ENCODE data around the gene MRPL2. TPM values are rescaled to one million over a fixed set of nuclear protein-coding genes. Genes with fewer than 3 reads are reported as not detected.
A peak's percentile ranks its signal among the peaks of the same experiment; 100 is the strongest.

MRPL2 gene
- total RNA-seq, 2 experiments from 2014 or later, result 108 TPM

GRCh38 chr6:43093436-43094289, 34.4 kb upstream of the MRPL2 start:
- intact Hi-C loops (cut with micrococcal nuclease), result no loop called here
- peak; percentile 27 for ATAC-seq
- H3K27ac Mint-ChIP-seq, result no peak overlapping the region
- ChIA-PET CTCF (interaction anchor here (1.0 kb wide), 1 partner anchor 49 kb away, joined by 3 read pairs; no protein-coding TSS in a partner anchor), POLR2A (no interaction called here)
- H3K4me1 Mint-ChIP-seq (ENCODE audit: low read depth), result peaks cover 2% of the 10 kb centered on the region
- H3K36me3 Mint-ChIP-seq (ENCODE audit: low read depth), result no peaks in the 10 kb centered on the region
- TF ChIP-seq, protein P1, sequence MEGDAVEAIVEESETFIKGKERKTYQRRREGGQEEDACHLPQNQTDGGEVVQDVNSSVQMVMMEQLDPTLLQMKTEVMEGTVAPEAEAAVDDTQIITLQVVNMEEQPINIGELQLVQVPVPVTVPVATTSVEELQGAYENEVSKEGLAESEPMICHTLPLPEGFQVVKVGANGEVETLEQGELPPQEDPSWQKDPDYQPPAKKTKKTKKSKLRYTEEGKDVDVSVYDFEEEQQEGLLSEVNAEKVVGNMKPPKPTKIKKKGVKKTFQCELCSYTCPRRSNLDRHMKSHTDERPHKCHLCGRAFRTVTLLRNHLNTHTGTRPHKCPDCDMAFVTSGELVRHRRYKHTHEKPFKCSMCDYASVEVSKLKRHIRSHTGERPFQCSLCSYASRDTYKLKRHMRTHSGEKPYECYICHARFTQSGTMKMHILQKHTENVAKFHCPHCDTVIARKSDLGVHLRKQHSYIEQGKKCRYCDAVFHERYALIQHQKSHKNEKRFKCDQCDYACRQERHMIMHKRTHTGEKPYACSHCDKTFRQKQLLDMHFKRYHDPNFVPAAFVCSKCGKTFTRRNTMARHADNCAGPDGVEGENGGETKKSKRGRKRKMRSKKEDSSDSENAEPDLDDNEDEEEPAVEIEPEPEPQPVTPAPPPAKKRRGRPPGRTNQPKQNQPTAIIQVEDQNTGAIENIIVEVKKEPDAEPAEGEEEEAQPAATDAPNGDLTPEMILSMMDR (IDR thresholded peaks at IDR 0.05), result no peak
- no peaks in the 10 kb centered on the region for H3K27me3 Mint-ChIP-seq
- DNase-seq, result no peak
- no peak overlapping the region for H3K4me3 Mint-ChIP-seq
- H3K9me3 Mint-ChIP-seq, result no peaks in the 10 kb centered on the region

DNA sequence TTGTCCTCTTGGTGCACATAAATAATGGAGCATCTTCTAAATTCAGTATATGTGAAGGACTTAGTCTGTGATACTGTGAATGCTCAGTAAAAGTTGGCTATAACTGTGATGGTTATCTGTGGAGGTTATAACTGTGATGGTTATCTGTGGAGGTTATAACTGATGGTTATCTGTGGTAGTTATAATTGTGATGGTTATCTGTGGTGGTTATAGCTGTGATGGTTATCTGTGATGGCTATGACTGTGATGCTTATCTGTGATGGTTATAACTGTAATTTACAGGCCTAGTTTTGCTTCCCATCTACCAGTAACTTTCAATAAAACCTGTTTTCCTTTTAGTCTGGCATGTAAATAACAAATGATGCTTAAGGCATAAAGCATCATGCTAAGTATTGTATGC, 33.4 kb upstream of the MRPL2 start:
- Mint-ChIP-seq H3K27ac (no peak overlapping the region), H3K36me3 (ENCODE audit: low read depth) (no peaks in the 10 kb centered on the region), H3K9me3 (no peaks in the 10 kb centered on the region), H3K4me3 (no peak overlapping the region), H3K27me3 (no peaks in the 10 kb centered on the region), H3K4me1 (ENCODE audit: low read depth) (peaks cover 2% of the 10 kb centered on the region)
- ChIA-PET CTCF (no interaction called here), POLR2A (no interaction called here)
- intact Hi-C loops (cut with micrococcal nuclease), result no loop called here
- TF ChIP-seq, protein P1 (IDR thresholded peaks at IDR 0.05), result no peak
- DNase-seq (no peak), ATAC-seq (no peak)

DNA sequence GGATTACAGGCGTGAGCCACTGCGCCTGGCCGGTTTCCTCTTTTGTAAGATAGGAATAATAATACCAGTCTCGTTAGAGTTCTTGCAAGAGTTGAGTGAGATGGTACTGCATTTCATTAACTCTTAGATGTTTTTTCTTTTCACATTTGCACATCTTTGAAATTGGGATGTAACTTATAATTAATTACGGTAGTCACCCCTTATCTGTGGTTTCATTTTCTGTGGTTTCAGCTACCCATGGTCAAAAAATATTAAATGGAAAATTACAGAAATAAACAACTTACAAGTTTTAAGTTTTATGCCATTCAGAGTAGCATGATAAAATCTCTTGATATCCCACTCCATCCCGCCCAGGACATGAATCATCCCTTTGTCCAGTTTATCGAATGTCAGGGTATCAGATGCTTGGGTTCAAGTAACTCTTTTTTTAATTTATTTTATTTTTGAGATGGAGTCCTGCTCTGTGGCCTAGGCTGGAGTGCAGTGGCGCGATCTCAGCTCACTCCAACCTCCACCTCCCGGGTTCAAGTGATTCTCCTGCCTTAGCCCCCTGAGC, 32.3 kb upstream of the MRPL2 start:
- H3K4me1 Mint-ChIP-seq (ENCODE audit: low read depth), result peaks cover 2% of the 10 kb centered on the region
- ChIA-PET CTCF (interaction anchor here (0.6 to 0.9 kb wide), 2 partner anchors 52 to 307 kb away, joined by 4 to 5 read pairs; no protein-coding TSS in a partner anchor), POLR2A (no interaction called here)
- H3K36me3 Mint-ChIP-seq (ENCODE audit: low read depth), result no peaks in the 10 kb centered on the region
- TF ChIP-seq, protein P1 (IDR thresholded peaks at IDR 0.05), result no peak
- no peak overlapping the region for H3K4me3 Mint-ChIP-seq
- ATAC-seq (no peak), DNase-seq (no peak)
- intact Hi-C loops (cut with micrococcal nuclease), result no loop called here
- H3K27me3 Mint-ChIP-seq, result no peaks in the 10 kb centered on the region
- H3K9me3 Mint-ChIP-seq, result no peaks in the 10 kb centered on the region
- no peak overlapping the region for H3K27ac Mint-ChIP-seq

DNA sequence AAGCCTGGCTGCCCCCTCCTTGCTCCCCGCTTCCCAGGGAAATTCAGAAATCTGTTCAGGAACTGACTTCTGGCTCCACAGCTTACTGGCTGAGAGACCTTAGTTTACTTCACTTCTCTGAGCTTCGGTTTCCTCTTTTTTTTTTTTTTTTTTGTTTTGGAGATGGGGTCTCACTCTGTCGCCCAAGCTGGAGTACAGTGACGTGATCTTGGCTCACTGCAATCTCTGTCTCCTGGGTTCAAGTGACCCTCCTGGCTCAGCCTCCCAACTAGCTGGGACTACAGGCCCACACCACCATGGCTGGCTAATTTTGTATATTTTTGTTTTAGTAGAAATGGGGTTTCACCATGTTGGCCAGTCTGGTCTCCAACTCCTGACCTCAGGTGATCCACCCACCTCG, 31.8 kb upstream of the MRPL2 start:
- Mint-ChIP-seq H3K27me3 (no peaks in the 10 kb centered on the region), H3K9me3 (no peaks in the 10 kb centered on the region), H3K36me3 (ENCODE audit: low read depth) (no peaks in the 10 kb centered on the region), H3K27ac (no peak overlapping the region), H3K4me3 (no peak overlapping the region), H3K4me1 (ENCODE audit: low read depth) (peaks cover 6% of the 10 kb centered on the region)
- CTCF ChIA-PET, result no interaction called here
- intact Hi-C loops (cut with micrococcal nuclease), result no loop called here
- no peak for ATAC-seq
- TF ChIP-seq, protein P1 (IDR thresholded peaks at IDR 0.05), result no peak
- POLR2A ChIA-PET, result interaction anchor here (1.0 kb wide), 1 partner anchor 130 kb away, joined by 3 read pairs; no protein-coding TSS in a partner anchor
- DNase-seq, result no peak

GRCh38 chr6:43090559-43090956, 31.3 kb upstream of the MRPL2 start:
- POLR2A ChIA-PET, result interaction anchor here (1.0 kb wide), 1 partner anchor 130 kb away, joined by 3 read pairs; no protein-coding TSS in a partner anchor
- intact Hi-C loops (cut with micrococcal nuclease), result no loop called here
- Mint-ChIP-seq H3K27ac (no peak overlapping the region), H3K36me3 (ENCODE audit: low read depth) (no peaks in the 10 kb centered on the region), H3K9me3 (no peaks in the 10 kb centered on the region), H3K4me1 (ENCODE audit: low read depth) (peaks cover 8% of the 10 kb centered on the region), H3K27me3 (no peaks in the 10 kb centered on the region), H3K4me3 (no peak overlapping the region)
- CTCF ChIA-PET, result interaction anchor here (0.7 kb wide), 1 partner anchor 53 kb away, joined by 3 read pairs; no protein-coding TSS in a partner anchor
- no peak for DNase-seq
- ATAC-seq, result no peak
- TF ChIP-seq, protein P1 (IDR thresholded peaks at IDR 0.05), result no peak

Measured in activated CD8-positive, alpha-beta T cell treated with anti-CD3 and anti-CD28 coated beads for 36 hours (primary cell).